Endodermal cell (in vitro differentiated cells): ENCODE data around the gene DLST. TPM values are rescaled to one million over a fixed set of nuclear protein-coding genes. Genes with fewer than 3 reads are reported as not detected.

Source experiments
- DNase-seq: peaks from one replicate; pipeline ENCODE4 v3.0.0-alpha.2; 2017
- H3K27ac ChIP-seq: 2 replicates; pipeline ENCODE4 v1.5.1; 2013; ENCODE audit warnings: mild to moderate bottlenecking, low read depth, low read length, moderate library complexity
- H3K27me3 ChIP-seq: 2 replicates; pipeline ENCODE4 v1.6.1; 2013; ENCODE audit warnings: mild to moderate bottlenecking, low read length, moderate library complexity; ENCODE audit not compliant: insufficient read depth, control insufficient read depth, poor library complexity, severe bottlenecking
- H3K36me3 ChIP-seq: 2 replicates; pipeline ENCODE4 v1.7.0; 2013; ENCODE audit warnings: mild to moderate bottlenecking, low read length, moderate library complexity; ENCODE audit not compliant: control insufficient read depth, insufficient read depth
- H3K4me1 ChIP-seq: one replicate; pipeline ENCODE4 v1.7.0; 2013; ENCODE audit warnings: low read length; ENCODE audit not compliant: control insufficient read depth, insufficient read depth
- H3K4me3 ChIP-seq: 2 replicates; pipeline ENCODE4 v1.5.1; 2013; ENCODE audit warnings: mild to moderate bottlenecking, low read length, moderate library complexity
- H3K9ac ChIP-seq: 2 replicates; pipeline ENCODE4 v1.6.1; 2013; ENCODE audit warnings: mild to moderate bottlenecking, low read length, moderate library complexity; ENCODE audit not compliant: poor library complexity, severe bottlenecking; ENCODE audit errors: extremely low read depth
- H3K9me3 ChIP-seq: 2 replicates; pipeline ENCODE4 v1.6.1; 2013; ENCODE audit warnings: mild to moderate bottlenecking, low read length, moderate library complexity; ENCODE audit not compliant: control insufficient read depth
- H3K27ac Mint-ChIP-seq: 2 replicates; pipeline ENCODE4 v1.8.0; 2020; ENCODE audit warnings: mixed read lengths
- H3K27me3 Mint-ChIP-seq: 2 replicates; pipeline ENCODE4 v1.8.0; 2021; ENCODE audit warnings: mild to moderate bottlenecking, mixed read lengths; ENCODE audit not compliant: insufficient read depth
- H3K36me3 Mint-ChIP-seq: 2 replicates; pipeline ENCODE4 v1.8.0; 2020; ENCODE audit warnings: low read depth, mixed read lengths
- H3K4me1 Mint-ChIP-seq: 2 replicates; pipeline ENCODE4 v1.8.0; 2020; ENCODE audit warnings: mixed read lengths
- H3K4me3 Mint-ChIP-seq: 2 replicates; pipeline ENCODE4 v1.8.0; 2020; ENCODE audit warnings: mild to moderate bottlenecking, moderate library complexity, mixed read lengths
- H3K9me3 Mint-ChIP-seq: 2 replicates; pipeline ENCODE4 v1.8.0; 2020; ENCODE audit warnings: mild to moderate bottlenecking, mixed read lengths
- WGBS, 2 experiments: methylation state at CpG; one replicate each; pipeline versions ENCODE4 v1.1.5 to v1.1.7; 2013; ENCODE audit warnings: missing lambda C conversion rate in 2 of 2, mixed read lengths in 1 of 2; ENCODE audit not compliant: insufficient coverage in 1 of 2, insufficient read length in 1 of 2; 5-methylcytosine and 5-hydroxymethylcytosine counted together
- total RNA-seq, 2 donors: library from RNA; stranded (reverse); fragmentation: NEBNext Ultra II Directional in 1 of 2; extraction: Animal tissue kit (Norgen Biotek cat#: 25700) in 1 of 2; gene quantifications; 2 replicates in 1 of 2; 3 replicates in 1 of 2; pipeline ENCODE4 v1.2.1, GENCODE V29; 2021
- TF ChIP-seq, protein P1 (sequence below): fragments of 200-600 bp; sonication (generic); conservative IDR thresholded peaks from 2 replicates; pipeline ENCODE4 v1.5.0; 2021; ENCODE audit warnings: antibody characterized with exemption, mild to moderate bottlenecking

DLST gene
- total RNA-seq, 2 donors from 2014 or later, result 119 to 126 TPM

- peak within 1 kb of the TSS; percentile 55 for H3K9ac ChIP-seq
- WGBS, 2 experiments, result 2 to 13% methylated on average over 1 to 46 of the region's 51 CpGs
- H3K4me1 Mint-ChIP-seq, result no peaks in the 10 kb centered on the region
- H3K27me3 ChIP-seq, result peaks cover 21% of the 10 kb centered on the region
- TF ChIP-seq, protein P1, sequence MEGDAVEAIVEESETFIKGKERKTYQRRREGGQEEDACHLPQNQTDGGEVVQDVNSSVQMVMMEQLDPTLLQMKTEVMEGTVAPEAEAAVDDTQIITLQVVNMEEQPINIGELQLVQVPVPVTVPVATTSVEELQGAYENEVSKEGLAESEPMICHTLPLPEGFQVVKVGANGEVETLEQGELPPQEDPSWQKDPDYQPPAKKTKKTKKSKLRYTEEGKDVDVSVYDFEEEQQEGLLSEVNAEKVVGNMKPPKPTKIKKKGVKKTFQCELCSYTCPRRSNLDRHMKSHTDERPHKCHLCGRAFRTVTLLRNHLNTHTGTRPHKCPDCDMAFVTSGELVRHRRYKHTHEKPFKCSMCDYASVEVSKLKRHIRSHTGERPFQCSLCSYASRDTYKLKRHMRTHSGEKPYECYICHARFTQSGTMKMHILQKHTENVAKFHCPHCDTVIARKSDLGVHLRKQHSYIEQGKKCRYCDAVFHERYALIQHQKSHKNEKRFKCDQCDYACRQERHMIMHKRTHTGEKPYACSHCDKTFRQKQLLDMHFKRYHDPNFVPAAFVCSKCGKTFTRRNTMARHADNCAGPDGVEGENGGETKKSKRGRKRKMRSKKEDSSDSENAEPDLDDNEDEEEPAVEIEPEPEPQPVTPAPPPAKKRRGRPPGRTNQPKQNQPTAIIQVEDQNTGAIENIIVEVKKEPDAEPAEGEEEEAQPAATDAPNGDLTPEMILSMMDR, result no peak
- H3K9me3 Mint-ChIP-seq, result no peaks in the 10 kb centered on the region
- H3K27ac Mint-ChIP-seq, result no peak within 1 kb of the TSS
- no peaks in the 10 kb centered on the region for H3K9me3 ChIP-seq
- H3K4me3 Mint-ChIP-seq, result peak within 1 kb of the TSS; percentile 70
- H3K36me3 ChIP-seq, result no peaks in the 10 kb centered on the region
- peak within 1 kb of the TSS; percentile 80 for H3K4me3 ChIP-seq
- peak; percentile 95 for DNase-seq
- H3K4me1 ChIP-seq, result no peaks in the 10 kb centered on the region
- H3K36me3 Mint-ChIP-seq, result no peaks in the 10 kb centered on the region
- no peak within 1 kb of the TSS for H3K27ac ChIP-seq
- H3K27me3 Mint-ChIP-seq, result peaks cover 20% of the 10 kb centered on the region
These were observed 41.2 kb downstream of the DLST start, which contains the start of gene RPS6KL1 for GRCh38 chr14:74922752-74923401. Gene RPS6KL1 (minus strand): TSS chr14:74923260. CDS start chr14:74921541, 1,719 bp downstream.

GRCh38 chr14:74924061-74924460 lies 42.3 kb downstream of the DLST start:
- H3K27me3 Mint-ChIP-seq, result peaks cover 20% of the 10 kb centered on the region
- H3K27ac ChIP-seq, result no peak overlapping the region

DNA sequence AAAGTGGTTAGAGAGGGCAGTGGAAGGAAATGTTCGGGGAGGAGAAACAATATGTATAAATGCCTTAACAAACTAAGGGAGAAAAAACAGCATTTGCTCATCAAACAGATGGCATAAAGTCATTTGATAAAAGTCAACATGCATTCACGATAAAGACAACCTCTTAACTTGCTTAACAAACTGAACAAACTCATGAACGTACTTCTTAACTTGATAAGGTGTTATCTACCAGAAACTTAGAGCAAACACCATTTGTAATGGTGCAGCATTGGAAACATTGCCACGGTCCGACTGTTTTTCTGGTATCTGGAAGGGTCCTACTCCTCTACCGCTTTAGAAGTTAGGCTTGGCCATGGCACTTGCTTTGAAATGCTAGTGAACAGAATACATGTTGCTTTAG lies 45.5 kb downstream of the DLST start:
- no peak overlapping the region for H3K27ac ChIP-seq
- DNase-seq, result no peak
- H3K4me1 ChIP-seq, result no peaks in the 10 kb centered on the region
- no peak overlapping the region for H3K27ac Mint-ChIP-seq
- H3K9me3 Mint-ChIP-seq, result no peaks in the 10 kb centered on the region
- 75 to 88% methylated on average over 4 to 6 of the region's 6 CpGs for WGBS, 2 experiments
- H3K27me3 ChIP-seq, result peaks cover 26% of the 10 kb centered on the region
- no peaks in the 10 kb centered on the region for H3K9me3 ChIP-seq
- peaks cover 19% of the 10 kb centered on the region for H3K27me3 Mint-ChIP-seq
- TF ChIP-seq, protein P1, result no peak
- H3K36me3 Mint-ChIP-seq, result no peaks in the 10 kb centered on the region
- H3K36me3 ChIP-seq, result no peaks in the 10 kb centered on the region
- no peak overlapping the region for H3K4me3 Mint-ChIP-seq
- no peak overlapping the region for H3K9ac ChIP-seq
- H3K4me3 ChIP-seq, result no peak overlapping the region
- H3K4me1 Mint-ChIP-seq, result no peaks in the 10 kb centered on the region

More at GRCh38 chr14:74924061-74924460, 42.3 kb downstream of the DLST start:
- Mint-ChIP-seq H3K9me3 (no peaks in the 10 kb centered on the region), H3K27ac (no peak overlapping the region), H3K4me1 (no peaks in the 10 kb centered on the region), H3K36me3 (no peaks in the 10 kb centered on the region), H3K4me3 (no peak overlapping the region)
- Histone ChIP-seq H3K27me3 (peaks cover 22% of the 10 kb centered on the region), H3K9me3 (no peaks in the 10 kb centered on the region), H3K4me3 (no peak overlapping the region), H3K36me3 (no peaks in the 10 kb centered on the region), H3K9ac (no peak overlapping the region), H3K4me1 (no peaks in the 10 kb centered on the region)
- TF ChIP-seq, protein P1, result no peak
- DNase-seq, result no peak
- WGBS, 2 experiments, result 83 to 86% methylated on average over 8 to 11 of the region's 11 CpGs
